Hepatocyte (in vitro differentiated cells): ENCODE results near the gene RIPOR2. TPM values are rescaled to one million over a fixed set of nuclear protein-coding genes. Genes with fewer than 3 reads are reported as not detected.

Experiments used
- DNase-seq: peaks from one replicate; pipeline ENCODE4 v3.0.0-alpha.2; 2016; ENCODE audit warnings: low spot score
- H2AFZ ChIP-seq: fragments of 200-600 bp; sonication (generic); 2 replicates; pipeline ENCODE4 v1.6.0; 2016; ENCODE audit warnings: antibody characterized with exemption, mild to moderate bottlenecking
- H3K27ac ChIP-seq: fragments of 200-600 bp; sonication (generic); 2 replicates; pipeline ENCODE4 v1.5.1; 2016; ENCODE audit warnings: mild to moderate bottlenecking
- H3K27me3 ChIP-seq: fragments of 200-600 bp; sonication (generic); 2 replicates; pipeline ENCODE4 v1.6.1; 2016
- H3K36me3 ChIP-seq: fragments of 200-600 bp; sonication (generic); replicated peaks from 2 replicates; pipeline ENCODE4 v1.5.1; 2016; ENCODE audit warnings: low read depth; ENCODE audit not compliant: insufficient read depth
- H3K4me1 ChIP-seq: fragments of 200-600 bp; sonication (generic); 2 replicates; pipeline ENCODE4 v1.5.1; 2016; ENCODE audit warnings: mild to moderate bottlenecking, moderate library complexity; ENCODE audit not compliant: insufficient read depth
- H3K4me2 ChIP-seq: fragments of 200-600 bp; sonication (generic); 2 replicates; pipeline ENCODE4 v1.6.0; 2016
- H3K4me3 ChIP-seq: fragments of 200-600 bp; sonication (generic); 2 replicates; pipeline ENCODE4 v1.5.1; 2016; ENCODE audit warnings: mild to moderate bottlenecking
- H3K79me2 ChIP-seq: fragments of 200-600 bp; sonication (generic); 2 replicates; pipeline ENCODE4 v1.6.0; 2017; ENCODE audit warnings: mild to moderate bottlenecking
- H3K9me2 ChIP-seq: fragments of 200-600 bp; sonication (generic); replicated peaks from 2 replicates; pipeline ENCODE4 v1.6.0; 2017; ENCODE audit warnings: mild to moderate bottlenecking; ENCODE audit not compliant: insufficient read depth
- H3K9me3 ChIP-seq: fragments of 200-600 bp; sonication (generic); 2 replicates; pipeline ENCODE4 v1.5.1; 2016; ENCODE audit warnings: low read depth, mild to moderate bottlenecking
- H4K20me1 ChIP-seq: fragments of 200-600 bp; sonication (generic); 2 replicates; pipeline ENCODE4 v1.6.0; 2016; ENCODE audit warnings: mild to moderate bottlenecking; ENCODE audit not compliant: insufficient read depth, poor library complexity, severe bottlenecking
- EZH2 ChIP-seq: fragments of 200-600 bp; sonication (generic); IDR thresholded peaks from 2 replicates; pipeline ENCODE4 v1.6.1; 2016; ENCODE audit warnings: antibody characterized with exemption, mild to moderate bottlenecking, borderline replicate concordance
- EZH2phosphoT487 ChIP-seq: fragments of 200-600 bp; sonication (generic); IDR thresholded peaks from one replicate; pipeline ENCODE4 v1.6.1; 2018; ENCODE audit warnings: antibody characterized with exemption, mild to moderate bottlenecking, low read depth, moderate library complexity; ENCODE audit not compliant: unreplicated experiment, severe bottlenecking
- WGBS: methylation state at CpG from one replicate; pipeline ENCODE4 v1.1.6; 2016; ENCODE audit warnings: low lambda C conversion rate; ENCODE audit errors: missing lambda C conversion rate; 5-methylcytosine and 5-hydroxymethylcytosine counted together
- polyA plus RNA-seq: library from polyadenylated mRNA; unstranded; fragments of >200 nt; fragmentation: Nextera tagmentation; extraction: Ambion mirVana; gene quantifications from 2 replicates; pipeline ENCODE4 v1.2.1, GENCODE V29; 2016
- total RNA-seq: library from RNA; depleted of rRNA; stranded (reverse); fragments of >200 nt; gene quantifications from 2 replicates; pipeline ENCODE4 v1.2.3, GENCODE V29; 2014
- TF ChIP-seq, protein P1 (sequence below): fragments of 200-600 bp; sonication (generic); IDR thresholded peaks from 2 replicates; pipeline ENCODE4 v1.5.1; 2016; ENCODE audit warnings: antibody characterized with exemption, mild to moderate bottlenecking; ENCODE audit not compliant: poor library complexity

Gene RIPOR2
- total and polyA plus RNA-seq, 2 experiments from 2014 or later = 11.8 to 17.3 TPM

GRCh38 chr6:24931718-24932691 is 3.8 kb downstream of the RIPOR2 start:
- H3K79me2 ChIP-seq = no peaks in the 10 kb centered on the region
- DNase-seq = no peak
- no peaks in the 10 kb centered on the region for H3K27me3 ChIP-seq
- H3K27ac ChIP-seq = no peak overlapping the region
- no peaks in the 10 kb centered on the region for H3K36me3 ChIP-seq
- 57% methylated on average over 7 of the region's 7 CpGs for WGBS
- no peaks in the 10 kb centered on the region for H3K9me3 ChIP-seq
- H3K4me2 ChIP-seq = no peak overlapping the region
- H4K20me1 ChIP-seq = no peaks in the 10 kb centered on the region
- H2AFZ ChIP-seq = no peak overlapping the region
- no peaks in the 10 kb centered on the region for H3K4me1 ChIP-seq
- H3K9me2 ChIP-seq = no peaks in the 10 kb centered on the region
- H3K4me3 ChIP-seq = no peak overlapping the region
- TF ChIP-seq, protein P1, sequence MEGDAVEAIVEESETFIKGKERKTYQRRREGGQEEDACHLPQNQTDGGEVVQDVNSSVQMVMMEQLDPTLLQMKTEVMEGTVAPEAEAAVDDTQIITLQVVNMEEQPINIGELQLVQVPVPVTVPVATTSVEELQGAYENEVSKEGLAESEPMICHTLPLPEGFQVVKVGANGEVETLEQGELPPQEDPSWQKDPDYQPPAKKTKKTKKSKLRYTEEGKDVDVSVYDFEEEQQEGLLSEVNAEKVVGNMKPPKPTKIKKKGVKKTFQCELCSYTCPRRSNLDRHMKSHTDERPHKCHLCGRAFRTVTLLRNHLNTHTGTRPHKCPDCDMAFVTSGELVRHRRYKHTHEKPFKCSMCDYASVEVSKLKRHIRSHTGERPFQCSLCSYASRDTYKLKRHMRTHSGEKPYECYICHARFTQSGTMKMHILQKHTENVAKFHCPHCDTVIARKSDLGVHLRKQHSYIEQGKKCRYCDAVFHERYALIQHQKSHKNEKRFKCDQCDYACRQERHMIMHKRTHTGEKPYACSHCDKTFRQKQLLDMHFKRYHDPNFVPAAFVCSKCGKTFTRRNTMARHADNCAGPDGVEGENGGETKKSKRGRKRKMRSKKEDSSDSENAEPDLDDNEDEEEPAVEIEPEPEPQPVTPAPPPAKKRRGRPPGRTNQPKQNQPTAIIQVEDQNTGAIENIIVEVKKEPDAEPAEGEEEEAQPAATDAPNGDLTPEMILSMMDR = no peak
- no peak for TF ChIP-seq EZH2phosphoT487
- TF ChIP-seq EZH2 = no peak

- no peaks in the 10 kb centered on the region for H3K9me3 ChIP-seq
- no peak for TF ChIP-seq EZH2phosphoT487
- TF ChIP-seq EZH2 = no peak
- TF ChIP-seq, protein P1 = no peak
- no peaks in the 10 kb centered on the region for H3K27me3 ChIP-seq
- H3K79me2 ChIP-seq = no peaks in the 10 kb centered on the region
- H3K4me3 ChIP-seq = no peak overlapping the region
- no peaks in the 10 kb centered on the region for H3K4me1 ChIP-seq
- H2AFZ ChIP-seq = no peak overlapping the region
- no peaks in the 10 kb centered on the region for H3K36me3 ChIP-seq
- H3K4me2 ChIP-seq = no peak overlapping the region
- H3K9me2 ChIP-seq = no peaks in the 10 kb centered on the region
- DNase-seq = no peak
- H3K27ac ChIP-seq = no peak overlapping the region
- no peaks in the 10 kb centered on the region for H4K20me1 ChIP-seq
Observed at GRCh38 chr6:24931296-24931695, 4.5 kb downstream of the RIPOR2 start.

GRCh38 chr6:24930431-24930871 is 5.3 kb downstream of the RIPOR2 start:
- no peak for DNase-seq
- Histone ChIP-seq H3K27me3 (no peaks in the 10 kb centered on the region), H3K36me3 (no peaks in the 10 kb centered on the region), H3K79me2 (no peaks in the 10 kb centered on the region), H4K20me1 (no peaks in the 10 kb centered on the region), H3K4me1 (peaks cover 6% of the 10 kb centered on the region), H3K9me3 (no peaks in the 10 kb centered on the region), H3K9me2 (no peaks in the 10 kb centered on the region), H3K27ac (no peak overlapping the region), H3K4me3 (no peak overlapping the region), H3K4me2 (no peak overlapping the region), H2AFZ (no peak overlapping the region)
- 26% methylated on average over 2 of the region's 2 CpGs for WGBS
- TF ChIP-seq, protein P1 = no peak
- TF ChIP-seq EZH2phosphoT487 (no peak), EZH2 (no peak)
